Upper lobe of right lung (tissue), 1 donor: ENCODE results near the gene SERPIND1. TPM values are rescaled to one million over a fixed set of nuclear protein-coding genes. Genes with fewer than 3 reads are reported as not detected.

Source experiments
- ATAC-seq: fragments of 200-7000 bp; cut with Tn5 transposase; one replicate; pipeline ENCODE4 v1.9.1; 2020; ENCODE audit warnings: mild to moderate bottlenecking, moderate library complexity
- DNase-seq: peaks from one replicate; pipeline ENCODE4 v3.0.0-alpha.2; 2020
- H3K27ac ChIP-seq: fragments of 200-600 bp; one replicate; pipeline ENCODE4 v1.8.0; 2022
- H3K27me3 ChIP-seq: fragments of 200-600 bp; one replicate; pipeline ENCODE4 v1.8.0; 2022; ENCODE audit warnings: mild to moderate bottlenecking
- H3K36me3 ChIP-seq: fragments of 200-600 bp; one replicate; pipeline ENCODE4 v1.8.0; 2022
- H3K4me1 ChIP-seq: fragments of 200-600 bp; one replicate; pipeline ENCODE4 v1.8.0; 2022
- H3K4me3 ChIP-seq: fragments of 200-600 bp; one replicate; pipeline ENCODE4 v1.8.0; 2022; ENCODE audit warnings: mild to moderate bottlenecking
- H3K9me3 ChIP-seq: fragments of 200-600 bp; one replicate; pipeline ENCODE4 v1.8.0; 2022
- intact Hi-C: fragments of 100-400 bp; cut with DNase I; formaldehyde crosslinking; loops from one replicate; pipeline ENCODE4 v1.11.0; 2022
- total RNA-seq: library from RNA; stranded (reverse); fragmentation: NEBNext Ultra II Directional; extraction: Animal tissue kit (Norgen Biotek cat#: 25700); gene quantifications from one replicate; pipeline ENCODE4 v1.2.1, GENCODE V29; 2021
- TF ChIP-seq, protein P1 (sequence below): fragments of 200-600 bp; IDR thresholded peaks from one replicate; pipeline ENCODE4 v1.8.0; 2022; ENCODE audit warnings: antibody characterized with exemption
- donor health status: DM: no; HTN: yes; CAD: no; lungs with severe emphysema.

SERPIND1 gene
- total RNA-seq, 1 donor from 2014 or later, result 0.58 TPM

DNA sequence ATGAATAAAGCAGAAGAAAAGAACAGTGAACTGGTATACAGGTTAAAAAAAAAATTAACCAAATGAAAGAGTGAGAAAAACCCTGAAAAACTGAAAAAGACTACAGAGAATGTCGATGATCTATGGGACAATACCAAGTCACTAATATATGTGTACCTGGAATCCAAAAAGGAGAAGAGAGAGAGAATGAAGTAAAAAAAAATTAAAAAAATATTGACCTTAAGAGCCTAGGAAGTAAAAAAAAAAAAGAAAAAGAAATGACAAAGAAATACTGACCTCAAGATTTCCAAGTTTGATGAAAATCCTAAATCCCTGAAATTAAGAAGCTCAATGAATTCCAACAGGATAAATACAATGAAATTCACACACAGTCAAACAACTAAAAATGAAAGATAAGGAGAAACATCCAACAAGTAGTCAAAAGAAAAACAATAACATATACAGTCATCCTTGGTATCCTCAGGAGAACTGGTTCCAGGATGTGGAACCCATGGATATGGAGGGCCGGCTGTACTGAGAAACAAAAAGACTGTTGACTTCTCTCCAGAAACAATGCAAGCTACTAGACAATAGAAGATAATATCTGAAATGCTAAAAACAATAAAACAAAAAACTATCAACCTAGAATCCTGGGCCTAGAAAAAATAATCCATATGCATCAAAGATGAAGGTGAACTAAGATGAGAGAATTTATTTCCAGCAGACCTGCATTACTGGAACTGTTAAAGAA lies 33.5 kb upstream of the SERPIND1 start:
- no peak for DNase-seq
- intact Hi-C loops, result no loop called here
- Histone ChIP-seq H3K4me1 (no peaks in the 10 kb centered on the region), H3K4me3 (no peak overlapping the region), H3K9me3 (no peaks in the 10 kb centered on the region), H3K27ac (no peak overlapping the region), H3K27me3 (no peaks in the 10 kb centered on the region), H3K36me3 (peaks cover 43% of the 10 kb centered on the region)
- ATAC-seq, result no peak
- TF ChIP-seq, protein P1, sequence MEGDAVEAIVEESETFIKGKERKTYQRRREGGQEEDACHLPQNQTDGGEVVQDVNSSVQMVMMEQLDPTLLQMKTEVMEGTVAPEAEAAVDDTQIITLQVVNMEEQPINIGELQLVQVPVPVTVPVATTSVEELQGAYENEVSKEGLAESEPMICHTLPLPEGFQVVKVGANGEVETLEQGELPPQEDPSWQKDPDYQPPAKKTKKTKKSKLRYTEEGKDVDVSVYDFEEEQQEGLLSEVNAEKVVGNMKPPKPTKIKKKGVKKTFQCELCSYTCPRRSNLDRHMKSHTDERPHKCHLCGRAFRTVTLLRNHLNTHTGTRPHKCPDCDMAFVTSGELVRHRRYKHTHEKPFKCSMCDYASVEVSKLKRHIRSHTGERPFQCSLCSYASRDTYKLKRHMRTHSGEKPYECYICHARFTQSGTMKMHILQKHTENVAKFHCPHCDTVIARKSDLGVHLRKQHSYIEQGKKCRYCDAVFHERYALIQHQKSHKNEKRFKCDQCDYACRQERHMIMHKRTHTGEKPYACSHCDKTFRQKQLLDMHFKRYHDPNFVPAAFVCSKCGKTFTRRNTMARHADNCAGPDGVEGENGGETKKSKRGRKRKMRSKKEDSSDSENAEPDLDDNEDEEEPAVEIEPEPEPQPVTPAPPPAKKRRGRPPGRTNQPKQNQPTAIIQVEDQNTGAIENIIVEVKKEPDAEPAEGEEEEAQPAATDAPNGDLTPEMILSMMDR, result no peak

DNA sequence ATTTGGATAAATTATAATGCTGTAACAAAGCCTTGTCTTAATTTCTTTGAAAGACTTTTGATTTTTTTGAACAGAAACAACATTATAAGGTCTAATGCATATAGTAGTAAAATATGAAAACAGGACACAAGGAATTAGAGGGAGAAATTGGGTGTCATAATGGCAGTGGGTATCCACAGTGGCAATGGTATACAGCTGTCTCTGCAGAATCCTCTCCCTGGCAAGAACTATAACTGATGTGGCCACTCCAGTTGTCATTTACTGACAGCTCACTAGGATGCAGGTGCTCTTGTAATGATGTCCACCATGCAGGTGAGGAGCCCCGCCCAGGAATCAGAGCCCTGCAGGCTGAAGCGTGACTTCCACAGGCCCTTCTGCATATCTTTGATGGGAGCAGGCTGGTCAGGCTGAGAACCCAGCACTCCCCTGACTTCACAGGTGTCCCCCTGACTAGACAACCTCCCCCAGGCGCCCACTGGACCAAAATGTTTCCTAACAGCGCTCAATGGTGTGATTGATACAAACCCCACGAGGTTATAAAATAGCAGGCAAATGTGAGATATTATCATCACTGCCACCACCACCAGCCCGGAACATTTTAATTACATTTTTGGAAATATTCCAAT lies 32.8 kb upstream of the SERPIND1 start:
- no peaks in the 10 kb centered on the region for H3K27me3 ChIP-seq
- H3K27ac ChIP-seq, result no peak overlapping the region
- H3K36me3 ChIP-seq, result peaks cover 48% of the 10 kb centered on the region
- DNase-seq (no peak), ATAC-seq (no peak)
- TF ChIP-seq, protein P1, result no peak
- no peak overlapping the region for H3K4me3 ChIP-seq
- H3K9me3 ChIP-seq, result no peaks in the 10 kb centered on the region
- H3K4me1 ChIP-seq, result no peaks in the 10 kb centered on the region
- intact Hi-C loops, result no loop called here

GRCh38 chr22:20741634-20742581 lies 32.0 kb upstream of the SERPIND1 start:
- Histone ChIP-seq H3K27ac (no peak overlapping the region), H3K9me3 (no peaks in the 10 kb centered on the region), H3K4me3 (no peak overlapping the region), H3K27me3 (no peaks in the 10 kb centered on the region), H3K4me1 (no peaks in the 10 kb centered on the region), H3K36me3 (peaks cover 56% of the 10 kb centered on the region)
- ATAC-seq (peak; percentile 31), DNase-seq (no peak)
- intact Hi-C loops, result no loop called here
- TF ChIP-seq, protein P1, result peak; percentile 61

GRCh38 chr22:20742764-20743163 lies 31.1 kb upstream of the SERPIND1 start:
- no peaks in the 10 kb centered on the region for H3K4me1 ChIP-seq
- no peaks in the 10 kb centered on the region for H3K27me3 ChIP-seq
- no peak overlapping the region for H3K27ac ChIP-seq
- H3K9me3 ChIP-seq, result no peaks in the 10 kb centered on the region
- ATAC-seq (no peak), DNase-seq (no peak)
- intact Hi-C loops, result no loop called here
- TF ChIP-seq, protein P1, result no peak
- H3K36me3 ChIP-seq, result peaks cover 65% of the 10 kb centered on the region
- H3K4me3 ChIP-seq, result no peak overlapping the region

GRCh38 chr22:20744456-20744855 lies 29.5 kb upstream of the SERPIND1 start:
- DNase-seq, result no peak
- ATAC-seq, result no peak
- TF ChIP-seq, protein P1, result no peak
- Histone ChIP-seq H3K27me3 (no peaks in the 10 kb centered on the region), H3K27ac (no peak overlapping the region), H3K36me3 (peaks cover 68% of the 10 kb centered on the region), H3K9me3 (no peaks in the 10 kb centered on the region), H3K4me1 (peaks cover 11% of the 10 kb centered on the region), H3K4me3 (no peak overlapping the region)
- intact Hi-C loops, result no loop called here
